ENCODE measurements around the gene TNNI3. TPM values are rescaled to one million over a fixed set of nuclear protein-coding genes. Genes with fewer than 3 reads are reported as not detected.

TNNI3 gene
- total RNA-seq, result not detected in 2 replicates

GRCh38 chr19:55157064-55157908, at the start of gene TNNI3:
TSS of gene TNNI3 (minus strand) at chr19:55157732. CDS start at chr19:55157589, 143 bp downstream.

GRCh38 chr19:55179606-55180484, 22.3 kb upstream of the TNNI3 start, which contains the start of gene SYT5:
TSS of gene SYT5 (minus strand) at chr19:55180289. CDS start at chr19:55179041, 1,248 bp downstream.

GRCh38 chr19:55166530-55167268, 9.2 kb upstream of the TNNI3 start, which contains the start of gene DNAAF3:
TSS of gene DNAAF3 (minus strand) at chr19:55166613. CDS start at chr19:55166413, 200 bp downstream.

GRCh38 chr19:55149078-55150003, 8.2 kb downstream of the TNNI3 start, which contains the start of gene TNNT1:
TSS of gene TNNT1 (minus strand) at chr19:55149206. CDS start at chr19:55147157, 2,049 bp downstream.

GRCh38 chr19:55116859-55117662, 40.5 kb downstream of the TNNI3 start, which contains the start of gene PPP1R12C:
TSS of gene PPP1R12C (minus strand) at chr19:55117637. CDS start at chr19:55117543, 94 bp downstream.

Other genes starting within 250 kb of the TNNI3 start
- not detected in 2 replicates for gene NLRP7, start 210.2 kb downstream of the TNNI3 start, total RNA-seq
- gene NLRP2, start 191.4 kb downstream of the TNNI3 start, total RNA-seq, result under 0.01 and 0.34 TPM in 2 replicates
- not detected in 2 replicates for gene GP6, start 119.5 kb downstream of the TNNI3 start, total RNA-seq
- gene RDH13, start 94.6 kb downstream of the TNNI3 start, total RNA-seq, result 6.4 and 8.4 TPM in 2 replicates
- 4.9 and 5.9 TPM in 2 replicates for gene EPS8L1, start 81.9 kb downstream of the TNNI3 start, total RNA-seq
- gene PPP1R12C, start 40.1 kb downstream of the TNNI3 start, total RNA-seq, result 55.5 and 57.8 TPM in 2 replicates
- gene TNNT1, start 8.5 kb downstream of the TNNI3 start, total RNA-seq, result 0.34 and 0.89 TPM in 2 replicates
- 0.15 and 0.34 TPM in 2 replicates for gene DNAAF3, start 8.9 kb upstream of the TNNI3 start, total RNA-seq
- not detected in 2 replicates for gene SYT5, start 22.6 kb upstream of the TNNI3 start, total RNA-seq
- 0.74 and 1.0 TPM in 2 replicates for gene PTPRH, start 51.8 kb upstream of the TNNI3 start, total RNA-seq
- 0.84 and 1.2 TPM in 2 replicates for gene TMEM86B, start 71.0 kb upstream of the TNNI3 start, total RNA-seq
- gene PPP6R1, start 101.3 kb upstream of the TNNI3 start, total RNA-seq, result 30.8 and 31.7 TPM in 2 replicates
- gene HSPBP1, start 122.4 kb upstream of the TNNI3 start, total RNA-seq, result 51.3 and 58.7 TPM in 2 replicates
- 4.9 and 5.8 TPM in 2 replicates for gene BRSK1, start 126.3 kb upstream of the TNNI3 start, total RNA-seq
- not detected in 2 replicates for gene TMEM150B, start 167.6 kb upstream of the TNNI3 start, total RNA-seq
- gene KMT5C, start 182.1 kb upstream of the TNNI3 start, total RNA-seq, result 5.5 and 7.4 TPM in 2 replicates
- gene COX6B2, start 197.0 kb upstream of the TNNI3 start, total RNA-seq, result 0.30 TPM in 1 of 2 replicates, not detected in the other
- not detected in 2 replicates for gene GARIN5B, start 205.5 kb upstream of the TNNI3 start, total RNA-seq
- gene IL11, start 212.7 kb upstream of the TNNI3 start, total RNA-seq, result 2.4 and 10.4 TPM in 2 replicates
- not detected in 2 replicates for gene TMEM190, start 219.1 kb upstream of the TNNI3 start, total RNA-seq
- 0.17 and 1.8 TPM in 2 replicates for gene TMEM238, start 226.6 kb upstream of the TNNI3 start, total RNA-seq
- 462 and 817 TPM in 2 replicates for gene RPL28, start 228.2 kb upstream of the TNNI3 start, total RNA-seq

All from bronchus fibroblast of lung (primary cell).